HG03025 (cell line): Measurements from ENCODE around the gene CEP192.
"Not testable (repeated sequence)": the region's sequence is repeated elsewhere in the genome, so short reads cannot be mapped to it uniquely, and the experiment has no call there.

Experiments used
- ATAC-seq: cut with Tn5 transposase; IDR thresholded peaks from one replicate; pipeline ENCODE4 v1.9.1; 2021; ENCODE audit warnings: mild to moderate bottlenecking, moderate library complexity; ENCODE audit not compliant: unreplicated experiment, low FRiP score

The CEP192 gene

GRCh38 chr18:13095466-13095865, 104.3 kb downstream of the CEP192 start:
- ATAC-seq: no peak

GRCh38 chr18:13096232-13096631, 105.1 kb downstream of the CEP192 start:
- no peak for ATAC-seq

DNA sequence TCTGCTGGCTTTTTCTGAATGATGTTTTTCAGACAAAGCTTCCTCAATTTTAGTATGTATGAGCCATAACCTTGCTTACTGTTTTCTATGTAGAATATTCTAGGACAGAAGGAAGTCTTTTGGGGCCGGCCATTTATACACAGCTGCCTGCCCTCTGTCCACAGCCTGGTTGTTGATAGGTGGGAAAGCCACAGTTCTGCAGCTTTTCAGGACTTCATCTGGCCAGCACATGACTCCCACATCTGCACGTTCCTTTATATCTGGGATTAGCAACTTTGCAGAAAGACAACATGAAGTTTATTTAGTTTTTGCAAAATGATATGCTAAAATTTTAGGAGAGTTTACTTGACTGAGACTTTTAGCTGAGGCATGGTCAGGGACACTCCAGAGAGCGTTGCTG, 105.6 kb downstream of the CEP192 start:
- no peak for ATAC-seq

GRCh38 chr18:13098104-13098503, 106.9 kb downstream of the CEP192 start:
- ATAC-seq: not testable (repeated sequence)

GRCh38 chr18:13099113-13099512, 108.0 kb downstream of the CEP192 start:
- no peak for ATAC-seq

GRCh38 chr18:13100942-13101658, 109.9 kb downstream of the CEP192 start:
- ATAC-seq: no peak

- no peak for ATAC-seq
Measured at GRCh38 chr18:13101659-13102197, 110.6 kb downstream of the CEP192 start.

- no peak for ATAC-seq
Measured at GRCh38 chr18:13103366-13103765, 112.2 kb downstream of the CEP192 start.

DNA sequence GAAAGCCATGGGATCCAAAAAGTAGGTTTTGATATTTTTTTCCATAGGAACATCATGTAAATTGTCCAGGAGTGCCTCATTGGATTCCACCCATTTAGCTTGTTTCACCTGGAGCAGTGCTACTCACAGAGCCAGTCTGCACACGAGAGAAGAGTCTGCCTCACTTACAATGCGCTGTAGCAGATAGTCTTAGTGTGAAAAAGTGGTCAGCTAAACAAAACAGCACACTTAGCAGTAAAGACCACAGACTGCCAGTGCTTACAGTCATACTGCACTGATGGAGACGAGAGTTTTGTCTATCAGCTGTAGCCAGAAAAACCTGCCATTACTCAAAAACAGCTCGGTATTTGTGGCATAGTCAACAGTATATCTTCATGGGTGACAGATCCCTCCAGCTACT, 113.9 kb downstream of the CEP192 start:
- no peak for ATAC-seq

DNA sequence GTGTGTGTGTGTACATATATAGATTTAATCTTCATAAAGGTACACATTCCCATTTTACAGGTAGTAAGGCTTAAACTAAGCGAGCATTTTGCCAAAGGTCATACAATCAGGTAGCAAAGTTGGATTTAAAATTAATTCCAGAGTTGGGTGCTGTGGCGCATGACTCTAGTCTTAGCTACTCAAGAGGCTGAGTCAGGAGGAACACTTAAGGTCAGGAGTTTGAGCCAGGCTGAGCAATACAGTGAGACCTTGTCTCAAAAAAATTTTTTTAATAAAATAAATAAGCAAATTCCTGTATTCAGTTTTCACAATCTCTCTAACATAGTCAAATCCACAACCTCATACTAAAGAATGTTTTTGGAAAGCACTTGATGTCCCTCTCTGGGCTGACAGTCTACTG, 115.9 kb downstream of the CEP192 start:
- no peak for ATAC-seq

DNA sequence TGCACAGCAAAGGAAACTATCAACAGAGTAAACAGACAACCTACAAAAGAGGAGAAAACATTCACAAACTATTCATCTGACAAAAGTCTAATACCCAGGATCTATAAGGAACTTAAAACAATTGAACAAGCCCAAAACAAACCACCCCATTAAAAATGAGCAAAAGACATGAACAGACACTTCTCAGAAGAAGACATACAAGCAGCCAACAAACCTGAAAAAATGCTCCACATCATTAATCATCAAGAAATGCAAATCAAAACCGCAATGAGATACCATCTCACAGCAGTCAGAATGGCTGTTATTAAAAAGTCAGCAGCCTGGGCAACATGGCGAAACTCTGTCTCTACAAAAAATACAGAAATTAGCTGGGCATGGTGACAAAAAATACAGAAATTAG, 117.2 kb downstream of the CEP192 start:
- ATAC-seq: no peak

- ATAC-seq: no peak
Measured at GRCh38 chr18:13110559-13110958, 119.4 kb downstream of the CEP192 start.

- no peak for ATAC-seq
Measured at GRCh38 chr18:13112982-13113381, 121.8 kb downstream of the CEP192 start.

DNA sequence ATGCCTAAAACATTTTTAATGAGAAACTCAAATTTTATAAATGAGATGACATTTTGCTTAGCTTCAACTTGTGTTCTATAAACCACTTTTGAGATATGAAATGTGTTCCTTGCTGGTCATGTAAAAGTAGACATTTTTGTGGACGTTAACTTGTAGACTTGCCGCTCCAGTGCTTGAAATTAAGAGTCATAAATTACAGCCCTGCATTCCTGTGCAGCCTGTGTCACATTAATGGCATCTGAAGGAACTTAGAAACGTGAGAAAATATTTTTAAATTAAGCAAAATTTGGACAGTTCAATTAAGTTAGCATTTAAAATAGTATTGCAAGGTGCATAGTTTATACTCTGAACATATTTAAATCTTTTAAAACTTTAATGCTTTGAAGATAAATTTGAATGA, 129.1 kb downstream of the CEP192 start:
- ATAC-seq: no peak

- no peak for ATAC-seq
Measured at GRCh38 chr18:13120983-13121441, 129.8 kb downstream of the CEP192 start.

GRCh38 chr18:13124411-13124810, 133.2 kb downstream of the CEP192 start:
- ATAC-seq: no peak

DNA sequence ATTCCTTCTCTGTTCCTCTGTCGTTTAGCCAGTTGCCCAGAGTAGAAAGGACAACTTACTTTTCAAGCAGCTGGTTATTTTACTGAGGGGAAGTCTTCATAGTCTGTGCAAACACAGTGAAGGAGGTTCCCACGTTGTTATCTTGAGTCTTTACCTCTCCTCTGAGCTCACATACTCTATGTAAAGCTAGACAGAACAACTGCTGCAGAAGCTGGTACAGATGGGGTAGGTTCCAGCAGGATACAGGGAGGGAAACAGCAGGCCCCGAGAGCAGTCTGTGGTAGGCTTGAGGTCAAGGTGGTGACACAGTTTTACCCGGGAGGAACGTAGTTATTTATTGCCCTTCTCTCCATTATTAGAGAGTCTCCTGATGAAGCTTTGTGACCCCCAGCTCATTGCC, 134.0 kb downstream of the CEP192 start:
- no peak for ATAC-seq

DNA sequence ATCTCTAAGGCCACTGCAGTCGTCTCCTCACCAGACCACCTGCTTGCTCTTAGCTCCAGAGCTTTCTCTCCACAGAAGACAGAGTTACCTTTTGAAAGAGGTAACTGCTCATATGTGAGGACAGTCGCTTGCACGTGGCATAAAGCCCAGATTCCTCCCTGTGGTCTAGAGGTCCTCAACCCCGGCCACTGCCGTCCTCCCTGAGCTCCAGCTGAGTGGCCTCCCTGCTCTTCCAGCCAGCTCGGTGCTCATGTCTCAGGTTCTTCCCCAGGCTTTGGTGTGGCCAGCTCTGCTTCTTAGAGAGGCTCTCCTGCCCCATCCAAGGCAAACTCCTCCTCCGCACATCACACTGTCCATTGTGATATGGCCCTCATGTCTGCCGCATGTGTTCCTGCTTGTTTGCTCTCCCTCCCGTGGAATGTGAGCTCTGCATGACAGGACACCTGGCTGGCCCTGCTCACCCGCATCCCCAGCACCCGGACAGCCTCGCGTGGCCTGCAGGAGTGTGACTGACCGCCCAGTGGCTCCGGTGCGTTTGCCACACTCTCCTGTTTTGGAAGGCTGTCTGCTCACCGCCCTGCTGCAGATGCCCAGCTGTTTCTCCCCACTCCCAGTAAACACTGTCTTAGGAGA, 135.9 kb downstream of the CEP192 start:
- no peak for ATAC-seq

GRCh38 chr18:13131283-13131682, 140.1 kb downstream of the CEP192 start:
- no peak for ATAC-seq

DNA sequence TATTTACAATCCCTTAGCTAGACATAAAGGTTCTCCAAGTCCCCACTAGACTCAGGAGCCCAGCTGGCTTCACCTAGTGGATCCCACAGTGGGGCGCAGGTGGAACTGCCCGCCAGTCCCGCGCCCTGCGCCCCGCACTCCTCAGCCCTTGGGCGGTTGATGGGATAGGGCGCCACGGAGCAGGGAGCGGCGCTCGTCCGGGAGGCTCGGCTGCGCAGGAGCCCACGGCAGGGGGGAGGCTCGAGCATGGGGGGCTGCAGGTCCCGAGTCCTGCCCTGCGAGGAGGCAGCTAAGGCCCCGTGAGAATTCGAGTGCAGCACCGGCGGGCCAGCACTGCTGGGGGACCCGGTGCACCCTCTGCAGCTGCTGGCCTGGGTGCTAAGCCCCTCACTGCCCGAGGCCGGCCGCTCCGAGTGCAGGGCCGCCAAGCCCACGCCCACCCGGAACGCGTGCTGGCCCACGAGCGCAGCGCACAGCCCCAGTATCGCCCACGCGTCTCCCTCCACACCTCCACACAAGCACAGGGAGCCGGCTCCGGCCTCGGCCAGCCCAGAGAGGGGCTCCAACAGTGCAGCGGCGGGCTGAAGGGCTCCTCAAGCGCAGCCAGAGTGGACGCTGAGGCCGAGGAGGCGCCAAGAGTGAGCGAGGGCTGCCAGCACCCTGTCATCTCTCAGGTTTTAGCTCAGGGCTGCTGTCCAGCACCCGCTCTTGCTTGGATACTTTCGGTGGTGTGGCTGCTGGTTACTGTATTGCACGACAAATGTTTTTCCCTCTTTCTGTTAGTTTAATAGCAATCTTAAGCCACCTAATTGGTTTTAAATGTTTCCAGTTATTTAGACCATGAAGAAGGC, 143.6 kb downstream of the CEP192 start:
- ATAC-seq: no peak
